GM10266 (cell line): ENCODE data around the gene GPI.
"Not testable (repeated sequence)": the region's sequence is repeated elsewhere in the genome, so short reads cannot be mapped to it uniquely, and the experiment has no call there.

Source experiments
- DNase-seq: peaks from one replicate; pipeline ENCODE4 v3.0.0; 2012; ENCODE audit errors: extremely low spot score
- TF ChIP-seq, protein P1 (sequence below): IDR thresholded peaks from 2 replicates; pipeline ENCODE4 v1.5.1; 2012; ENCODE audit warnings: mild to moderate bottlenecking, low read depth; ENCODE audit not compliant: control insufficient read depth, insufficient read depth; ENCODE audit errors: missing control alignments

GPI gene

DNA sequence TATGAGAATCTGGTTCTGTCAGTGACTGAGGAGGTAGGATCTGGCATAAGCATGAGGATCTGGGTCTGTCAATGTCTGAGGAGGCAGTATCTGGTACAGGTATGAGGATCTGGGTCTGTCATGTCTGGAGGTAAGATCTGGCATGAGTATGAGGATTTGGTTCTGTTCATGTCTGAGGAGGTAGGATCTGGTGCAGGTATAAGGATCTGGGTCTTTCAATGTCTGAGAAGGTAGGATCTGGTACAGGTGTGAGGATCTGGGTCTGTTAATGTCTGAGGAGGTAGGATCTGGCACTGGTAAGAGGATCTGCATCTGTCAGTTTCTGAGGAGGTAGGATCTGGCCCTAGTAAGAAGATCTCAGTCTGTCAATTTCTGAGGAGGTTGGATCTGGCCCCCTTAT is 26.8 kb downstream of the GPI start:
- DNase-seq = no peak

DNA sequence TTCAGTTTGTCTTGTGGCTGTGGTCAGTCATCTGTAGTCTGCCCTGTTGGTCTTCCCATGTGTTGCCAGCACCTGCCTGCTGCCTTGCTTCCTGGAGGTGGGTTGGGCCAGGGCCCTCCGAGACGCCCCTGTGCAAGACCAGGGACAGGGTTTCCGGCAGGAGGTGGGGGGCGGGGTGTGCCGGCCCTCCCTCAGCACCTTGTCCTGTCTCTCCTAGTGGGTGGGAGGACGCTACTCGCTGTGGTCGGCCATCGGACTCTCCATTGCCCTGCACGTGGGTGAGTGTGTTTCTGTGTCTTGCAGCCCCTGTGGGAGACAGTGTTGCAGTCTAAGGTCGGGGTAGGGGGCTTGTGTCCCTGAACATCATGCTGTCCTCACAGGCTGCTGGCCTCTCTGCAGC is 28.0 kb downstream of the GPI start:
- no peak for DNase-seq

More for the DNA sequence above, 26.8 kb downstream of the GPI start:
- TF ChIP-seq, protein P1, sequence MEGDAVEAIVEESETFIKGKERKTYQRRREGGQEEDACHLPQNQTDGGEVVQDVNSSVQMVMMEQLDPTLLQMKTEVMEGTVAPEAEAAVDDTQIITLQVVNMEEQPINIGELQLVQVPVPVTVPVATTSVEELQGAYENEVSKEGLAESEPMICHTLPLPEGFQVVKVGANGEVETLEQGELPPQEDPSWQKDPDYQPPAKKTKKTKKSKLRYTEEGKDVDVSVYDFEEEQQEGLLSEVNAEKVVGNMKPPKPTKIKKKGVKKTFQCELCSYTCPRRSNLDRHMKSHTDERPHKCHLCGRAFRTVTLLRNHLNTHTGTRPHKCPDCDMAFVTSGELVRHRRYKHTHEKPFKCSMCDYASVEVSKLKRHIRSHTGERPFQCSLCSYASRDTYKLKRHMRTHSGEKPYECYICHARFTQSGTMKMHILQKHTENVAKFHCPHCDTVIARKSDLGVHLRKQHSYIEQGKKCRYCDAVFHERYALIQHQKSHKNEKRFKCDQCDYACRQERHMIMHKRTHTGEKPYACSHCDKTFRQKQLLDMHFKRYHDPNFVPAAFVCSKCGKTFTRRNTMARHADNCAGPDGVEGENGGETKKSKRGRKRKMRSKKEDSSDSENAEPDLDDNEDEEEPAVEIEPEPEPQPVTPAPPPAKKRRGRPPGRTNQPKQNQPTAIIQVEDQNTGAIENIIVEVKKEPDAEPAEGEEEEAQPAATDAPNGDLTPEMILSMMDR = no peak

DNA sequence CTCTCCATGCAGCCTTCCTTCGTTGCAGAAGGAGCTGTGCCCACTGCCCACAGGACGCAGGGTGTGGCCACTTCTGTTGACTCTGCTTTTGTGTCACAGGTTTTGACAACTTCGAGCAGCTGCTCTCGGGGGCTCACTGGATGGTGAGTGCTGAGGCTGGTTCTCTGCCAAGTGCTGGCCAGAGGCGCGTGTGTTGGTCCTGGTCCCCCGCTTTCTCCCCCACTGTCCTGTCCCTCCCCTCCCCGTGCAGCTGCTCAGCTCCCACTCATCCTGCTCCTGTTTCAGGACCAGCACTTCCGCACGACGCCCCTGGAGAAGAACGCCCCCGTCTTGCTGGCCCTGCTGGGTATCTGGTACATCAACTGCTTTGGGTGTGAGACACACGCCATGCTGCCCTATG is 28.6 kb downstream of the GPI start:
- DNase-seq = no peak
- TF ChIP-seq, protein P1 = no peak

More for the DNA sequence above, 28.0 kb downstream of the GPI start:
- TF ChIP-seq, protein P1 = no peak

DNA sequence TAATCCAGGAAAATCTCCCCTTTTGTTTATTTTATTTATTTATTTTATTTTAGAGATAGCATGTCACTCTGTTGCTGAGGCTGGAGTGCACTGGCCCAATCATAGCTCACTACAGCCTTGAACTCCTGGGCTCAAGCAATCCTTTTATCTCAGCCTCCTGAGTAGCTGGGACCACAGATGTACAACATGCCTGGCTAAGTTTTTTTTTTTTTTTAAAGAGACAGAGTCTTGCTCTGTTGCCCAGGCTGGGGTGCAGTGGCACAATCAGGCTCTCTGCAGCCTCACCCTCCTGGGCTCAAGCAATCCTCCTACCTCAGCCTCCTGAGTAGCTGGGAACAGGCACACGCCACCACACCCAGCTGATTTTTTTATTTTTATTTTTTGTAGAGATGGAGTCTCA is 32.9 kb downstream of the GPI start:
- TF ChIP-seq, protein P1 = no peak
- DNase-seq = no peak

DNA sequence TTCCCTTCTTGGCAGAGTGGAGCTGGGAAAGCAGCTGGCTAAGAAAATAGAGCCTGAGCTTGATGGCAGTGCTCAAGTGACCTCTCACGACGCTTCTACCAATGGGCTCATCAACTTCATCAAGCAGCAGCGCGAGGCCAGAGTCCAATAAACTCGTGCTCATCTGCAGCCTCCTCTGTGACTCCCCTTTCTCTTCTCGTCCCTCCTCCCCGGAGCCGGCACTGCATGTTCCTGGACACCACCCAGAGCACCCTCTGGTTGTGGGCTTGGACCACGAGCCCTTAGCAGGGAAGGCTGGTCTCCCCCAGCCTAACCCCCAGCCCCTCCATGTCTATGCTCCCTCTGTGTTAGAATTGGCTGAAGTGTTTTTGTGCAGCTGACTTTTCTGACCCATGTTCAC is 34.9 kb downstream of the GPI start:
- no peak for DNase-seq
- TF ChIP-seq, protein P1 = no peak

DNA sequence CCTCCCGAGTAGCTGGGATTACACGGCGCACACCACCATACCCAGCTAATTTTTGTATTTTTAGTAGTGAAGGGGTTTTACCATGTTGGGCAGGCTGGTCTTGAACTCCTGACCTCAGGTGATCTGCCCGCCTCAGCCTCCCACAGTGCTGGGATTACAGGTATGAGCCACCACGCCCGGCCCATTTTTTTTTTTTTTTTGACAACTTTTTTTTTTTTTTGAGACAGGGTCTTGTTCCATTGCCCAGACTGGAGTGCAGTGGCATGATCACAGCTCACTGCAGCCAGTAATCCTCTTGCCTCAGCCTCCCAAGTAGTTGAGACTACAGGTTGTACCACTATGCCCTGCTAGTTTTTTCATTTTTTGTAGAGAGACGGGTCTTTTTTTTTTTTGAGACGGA is 35.8 kb downstream of the GPI start:
- not testable (repeated sequence) for DNase-seq

DNA sequence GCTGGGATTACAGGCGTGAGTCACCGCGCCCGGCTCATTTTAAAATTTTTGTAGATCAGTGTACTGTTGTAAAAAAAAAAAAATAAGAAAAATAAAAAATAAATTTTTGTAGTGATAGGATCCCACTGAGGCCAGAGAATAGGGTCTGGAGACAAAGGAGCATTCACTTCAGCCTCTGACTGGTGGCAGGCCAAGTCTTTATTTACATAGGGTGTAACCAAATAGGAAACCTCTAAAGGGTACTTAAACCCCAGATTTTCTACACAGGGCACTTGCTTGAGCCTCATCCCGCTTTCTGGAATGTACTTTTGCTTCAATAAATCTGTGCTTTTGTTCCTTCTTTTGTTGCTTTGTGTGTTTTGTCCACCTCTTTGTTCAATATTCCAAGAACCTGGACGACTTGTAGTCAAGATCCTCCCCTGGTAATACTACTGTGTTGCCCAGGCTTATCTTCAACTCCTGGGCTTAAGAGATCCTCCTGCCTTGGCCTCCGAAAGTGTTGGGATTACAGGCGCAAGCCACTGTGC is 37.1 kb downstream of the GPI start:
- TF ChIP-seq, protein P1 = no peak

DNA sequence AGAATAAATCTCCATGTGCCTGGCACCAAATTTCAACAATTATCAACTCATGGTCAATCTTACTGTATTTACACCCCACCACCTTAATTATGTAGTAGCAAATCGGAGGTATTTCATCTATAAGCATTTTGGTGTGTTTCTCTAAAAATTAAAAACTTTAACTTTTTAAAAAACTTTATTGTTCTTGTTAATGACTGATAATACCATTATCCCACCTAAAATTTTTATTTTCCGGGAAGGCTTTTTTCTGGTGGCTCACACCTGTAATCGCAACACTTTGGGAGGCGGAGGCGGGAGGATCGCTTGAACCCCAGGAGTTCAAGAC is 38.8 kb downstream of the GPI start:
- no peak for DNase-seq
- TF ChIP-seq, protein P1 = no peak

More for the DNA sequence above, 37.1 kb downstream of the GPI start:
- DNase-seq = no peak
